Mesendoderm (in vitro differentiated cells): ENCODE data around the gene LARP6. TPM values are rescaled to one million over a fixed set of nuclear protein-coding genes. Genes with fewer than 3 reads are reported as not detected.
A peak's percentile ranks its signal among the peaks of the same experiment; 100 is the strongest.

Source experiments
- DNase-seq: peaks from one replicate; pipeline ENCODE4 v3.0.0; 2013
- H2AK5ac ChIP-seq: 2 replicates; pipeline ENCODE4 v1.6.1; 2013; ENCODE audit warnings: low read length, inconsistent platforms
- H2BK120ac ChIP-seq: 2 replicates; pipeline ENCODE4 v1.6.1; 2013; ENCODE audit warnings: low read depth, mild to moderate bottlenecking, low read length, moderate library complexity, mixed read lengths
- H2BK15ac ChIP-seq: replicated peaks from 2 replicates; pipeline ENCODE4 v1.6.1; 2013; ENCODE audit warnings: low read depth, mild to moderate bottlenecking, moderate library complexity
- H2BK5ac ChIP-seq: 2 replicates; pipeline ENCODE4 v1.6.1; 2013; ENCODE audit warnings: low read length, inconsistent platforms
- H3K18ac ChIP-seq: 2 replicates; pipeline ENCODE4 v1.6.1; 2013; ENCODE audit warnings: mild to moderate bottlenecking, low read length, mixed read lengths
- H3K23ac ChIP-seq: one replicate; pipeline ENCODE4 v1.6.1; 2013; ENCODE audit warnings: low read length
- H3K27ac ChIP-seq: 2 replicates; pipeline ENCODE4 v1.5.1; 2013; ENCODE audit warnings: low read depth, mild to moderate bottlenecking, inconsistent platforms, low read length, moderate library complexity
- H3K27me3 ChIP-seq: 2 replicates; pipeline ENCODE4 v1.6.1; 2013; ENCODE audit warnings: low read length, control low read depth, mild to moderate bottlenecking, inconsistent platforms; ENCODE audit not compliant: insufficient read depth, poor library complexity
- H3K36me3 ChIP-seq: 2 replicates; pipeline ENCODE4 v1.6.1; 2013; ENCODE audit warnings: low read length, inconsistent platforms; ENCODE audit not compliant: control insufficient read depth, insufficient read depth
- H3K4ac ChIP-seq: one replicate; pipeline ENCODE4 v1.6.1; 2013; ENCODE audit warnings: low read depth, mild to moderate bottlenecking, low read length, moderate library complexity
- H3K4me1 ChIP-seq: 2 replicates; pipeline ENCODE4 v1.6.1; 2013; ENCODE audit warnings: low read depth, low read length, inconsistent platforms; ENCODE audit not compliant: control insufficient read depth
- H3K4me2 ChIP-seq: 2 replicates; pipeline ENCODE4 v1.6.1; 2013; ENCODE audit warnings: low read length
- H3K4me3 ChIP-seq: 2 replicates; pipeline ENCODE4 v1.5.1; 2013; ENCODE audit warnings: mild to moderate bottlenecking, low read length
- H3K56ac ChIP-seq: one replicate; pipeline ENCODE4 v1.6.1; 2013; ENCODE audit warnings: low read length
- H3K79me1 ChIP-seq: 2 replicates; pipeline ENCODE4 v1.6.1; 2013; ENCODE audit warnings: low read length, inconsistent platforms
- H3K79me2 ChIP-seq: 2 replicates; pipeline ENCODE4 v1.6.1; 2013; ENCODE audit warnings: mild to moderate bottlenecking, low read length; ENCODE audit not compliant: control insufficient read depth, insufficient read depth
- H3K9ac ChIP-seq: 2 replicates; pipeline ENCODE4 v1.6.1; 2013; ENCODE audit warnings: low read length, inconsistent platforms
- H4K5ac ChIP-seq: one replicate; pipeline ENCODE4 v1.6.1; 2013; ENCODE audit warnings: low read length
- H4K8ac ChIP-seq: one replicate; pipeline ENCODE4 v1.6.1; 2013; ENCODE audit warnings: low read depth, mild to moderate bottlenecking, control low read depth, low read length, moderate library complexity
- WGBS: extraction: QIAGEN DNeasy Blood & Tissue Kit; methylation state at CpG from one replicate; pipeline ENCODE4 v1.1.7; 2013; ENCODE audit warnings: low lambda C conversion rate, missing lambda C conversion rate; ENCODE audit not compliant: insufficient coverage; ENCODE audit errors: extremely low coverage; 5-methylcytosine and 5-hydroxymethylcytosine counted together
- polyA plus RNA-seq, 2 experiments: library from polyadenylated mRNA; stranded (reverse); fragments of 200-250 nt; gene quantifications; one replicate each; pipeline ENCODE4 v1.2.3, GENCODE V29; 2013

Gene LARP6
- 17.5 TPM for polyA plus RNA-seq (2013, experiment 1 of 2)
- polyA plus RNA-seq (2013, experiment 2 of 2): 17.6 TPM

GRCh38 chr15:70853973-70854665, at the start of gene LARP6:
TSS of gene LARP6 (minus strand) at chr15:70854157. CDS start at chr15:70854088, 69 bp downstream.
- H3K27ac ChIP-seq: peak within 1 kb of the TSS; percentile 86
- WGBS: no CpG with 5 or more reads among the region's 78 CpGs

GRCh38 chr15:70902107-70902506, 48.1 kb upstream of the LARP6 start:
- no peak overlapping the region for H2BK120ac ChIP-seq
- no CpG with 5 or more reads among the region's 1 CpG for WGBS
- H4K8ac ChIP-seq: no peak overlapping the region
- peak overlapping the region; percentile 35 for H3K27ac ChIP-seq
- H3K36me3 ChIP-seq: no peaks in the 10 kb centered on the region
- peaks cover 7% of the 10 kb centered on the region for H3K4me1 ChIP-seq
- peak; percentile 94 for DNase-seq
- no peak overlapping the region for H2BK15ac ChIP-seq
- no peak overlapping the region for H3K4me3 ChIP-seq
- H4K5ac ChIP-seq: no peak overlapping the region
- no peaks in the 10 kb centered on the region for H3K79me2 ChIP-seq
- no peak overlapping the region for H3K18ac ChIP-seq
- no peak overlapping the region for H3K9ac ChIP-seq
- H3K79me1 ChIP-seq: no peaks in the 10 kb centered on the region
- no peak overlapping the region for H3K4ac ChIP-seq
- H2BK5ac ChIP-seq: peak overlapping the region; percentile 71
- H3K27me3 ChIP-seq: no peaks in the 10 kb centered on the region
- H3K23ac ChIP-seq: no peak overlapping the region
- no peak overlapping the region for H3K4me2 ChIP-seq
- peak overlapping the region; percentile 70 for H3K56ac ChIP-seq
- no peak overlapping the region for H2AK5ac ChIP-seq

More at GRCh38 chr15:70853973-70854665, at the start of gene LARP6:
- Histone ChIP-seq H3K4me2 (peak within 1 kb of the TSS; percentile 85), H3K4me1 (no peaks in the 10 kb centered on the region), H3K79me2 (peaks cover 1% of the 10 kb centered on the region), H3K4me3 (peak within 1 kb of the TSS; percentile 64), H3K56ac (peak within 1 kb of the TSS; percentile 93), H3K9ac (peak within 1 kb of the TSS; percentile 84), H4K8ac (peak within 1 kb of the TSS; percentile 30), H4K5ac (no peak within 1 kb of the TSS), H2BK15ac (peak within 1 kb of the TSS; percentile 42), H3K79me1 (peaks cover 2% of the 10 kb centered on the region), H3K36me3 (no peaks in the 10 kb centered on the region), H2BK120ac (no peak within 1 kb of the TSS), H3K18ac (peak within 1 kb of the TSS; percentile 64), H2BK5ac (peak within 1 kb of the TSS; percentile 42), H3K23ac (peak within 1 kb of the TSS; percentile 91), H3K27me3 (no peaks in the 10 kb centered on the region), H2AK5ac (no peak within 1 kb of the TSS), H3K4ac (peak within 1 kb of the TSS; percentile 39)
- DNase-seq: peak; percentile 73

GRCh38 chr15:70892912-70893560, 39.1 kb upstream of the LARP6 start:
- Histone ChIP-seq H3K4ac (no peak overlapping the region), H3K27ac (no peak overlapping the region), H2BK5ac (no peak overlapping the region), H4K5ac (no peak overlapping the region), H2BK15ac (no peak overlapping the region), H3K36me3 (no peaks in the 10 kb centered on the region), H3K79me1 (peaks cover 4% of the 10 kb centered on the region), H3K79me2 (peaks cover 2% of the 10 kb centered on the region), H3K56ac (no peak overlapping the region), H3K4me1 (peaks cover 3% of the 10 kb centered on the region), H3K9ac (no peak overlapping the region), H3K4me2 (peak overlapping the region; percentile 74), H3K23ac (no peak overlapping the region), H2AK5ac (no peak overlapping the region), H3K18ac (no peak overlapping the region), H3K27me3 (no peaks in the 10 kb centered on the region), H4K8ac (peak overlapping the region; percentile 2), H2BK120ac (no peak overlapping the region), H3K4me3 (peak overlapping the region; percentile 63)
- DNase-seq: peak; percentile 44
- WGBS: no CpG with 5 or more reads among the region's 10 CpGs

- no peak within 1 kb of the TSS for H3K4ac ChIP-seq
- H3K36me3 ChIP-seq: no peaks in the 10 kb centered on the region
- no peaks in the 10 kb centered on the region for H3K27me3 ChIP-seq
- H3K79me1 ChIP-seq: peaks cover 4% of the 10 kb centered on the region
- WGBS: no CpG with 5 or more reads among the region's 61 CpGs
- H3K79me2 ChIP-seq: peaks cover 2% of the 10 kb centered on the region
- H3K27ac ChIP-seq: peak within 1 kb of the TSS; percentile 61
- H2BK120ac ChIP-seq: no peak within 1 kb of the TSS
- no peak within 1 kb of the TSS for H3K18ac ChIP-seq
- peak within 1 kb of the TSS; percentile 88 for H3K56ac ChIP-seq
- H3K23ac ChIP-seq: no peak within 1 kb of the TSS
- no peak within 1 kb of the TSS for H4K5ac ChIP-seq
- H3K9ac ChIP-seq: peak within 1 kb of the TSS; percentile 79
- peak within 1 kb of the TSS; percentile 74 for H3K4me2 ChIP-seq
- H3K4me1 ChIP-seq: peaks cover 3% of the 10 kb centered on the region
- peak within 1 kb of the TSS; percentile 63 for H3K4me3 ChIP-seq
- no peak within 1 kb of the TSS for H2BK15ac ChIP-seq
- H2BK5ac ChIP-seq: no peak within 1 kb of the TSS
- peak within 1 kb of the TSS; percentile 2 for H4K8ac ChIP-seq
- no peak within 1 kb of the TSS for H2AK5ac ChIP-seq
- DNase-seq: peak; percentile 95
Observed at GRCh38 chr15:70892002-70892911, 38.3 kb upstream of the LARP6 start, which contains the start of the genes LRRC49 and THAP10. TSS of gene LRRC49 (plus strand) at chr15:70892826. CDS start at chr15:70892895, 69 bp downstream. TSS of gene THAP10 (minus strand) at chr15:70892433. CDS start at chr15:70892272, 161 bp downstream.

GRCh38 chr15:70882361-70882760, 28.4 kb upstream of the LARP6 start:
- H2BK5ac ChIP-seq: no peak overlapping the region
- no peak overlapping the region for H3K9ac ChIP-seq
- H2AK5ac ChIP-seq: no peak overlapping the region
- H3K27ac ChIP-seq: no peak overlapping the region
- WGBS: no CpG with 5 or more reads among the region's 2 CpGs
- no peak overlapping the region for H3K4ac ChIP-seq
- H3K18ac ChIP-seq: no peak overlapping the region
- H2BK15ac ChIP-seq: no peak overlapping the region
- no peaks in the 10 kb centered on the region for H3K27me3 ChIP-seq
- H3K56ac ChIP-seq: no peak overlapping the region
- H3K23ac ChIP-seq: no peak overlapping the region
- H4K8ac ChIP-seq: no peak overlapping the region
- no peak overlapping the region for H2BK120ac ChIP-seq
- no peak for DNase-seq
- no peaks in the 10 kb centered on the region for H3K79me1 ChIP-seq
- H3K4me2 ChIP-seq: no peak overlapping the region
- H3K4me1 ChIP-seq: no peaks in the 10 kb centered on the region
- no peaks in the 10 kb centered on the region for H3K79me2 ChIP-seq
- H3K36me3 ChIP-seq: no peaks in the 10 kb centered on the region
- no peak overlapping the region for H3K4me3 ChIP-seq
- H4K5ac ChIP-seq: no peak overlapping the region
